Stimulated activated CD4-positive, alpha-beta T cell treated with anti-CD3 and anti-CD28 coated beads, Interleukin-4, amount 100 ng/mL, for 24 hours (primary cell): ENCODE results near the gene SLC16A4.
"Not testable (repeated sequence)": the region's sequence is repeated elsewhere in the genome, so short reads cannot be mapped to it uniquely, and the experiment has no call there.

Experiments
- DNase-seq: peaks from one replicate; pipeline ENCODE4 v3.0.0-alpha.2; 2020

The SLC16A4 gene

DNA sequence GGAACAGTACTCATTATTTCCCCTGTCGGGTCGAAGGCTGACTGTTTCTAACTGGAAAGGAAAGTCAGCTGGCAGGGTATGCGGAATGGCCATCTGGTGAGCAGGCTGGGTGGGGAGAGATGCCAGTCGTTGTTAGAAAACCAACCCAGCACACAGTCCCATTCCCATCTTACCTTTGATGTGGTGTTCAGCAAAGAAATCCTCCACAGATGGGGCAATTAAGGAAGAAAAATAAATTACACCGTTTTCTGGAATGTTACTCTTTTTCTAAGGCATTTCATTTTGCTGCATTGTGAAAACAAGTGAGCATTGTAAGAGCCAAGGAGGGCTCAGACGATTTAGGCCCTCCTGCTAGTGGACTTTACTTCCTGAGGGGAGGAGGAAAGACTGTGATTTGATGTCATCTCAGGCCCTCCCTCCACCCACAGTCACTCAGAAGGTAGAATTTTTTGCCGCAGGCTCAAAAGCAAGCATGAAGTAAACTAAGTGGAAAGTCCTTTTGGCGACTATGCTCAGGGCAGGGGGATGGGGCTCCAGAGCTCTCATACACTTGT, at the start of gene SLC16A4:
TSS of gene SLC16A4 (minus strand) at position 335 of the 554 bp plus-strand sequence. CDS start 1,703 bp downstream, outside the sequence.
- no peak for DNase-seq

GRCh38 chr1:110439873-110440272, 49.0 kb upstream of the SLC16A4 start:
- not testable (repeated sequence) for DNase-seq

DNA sequence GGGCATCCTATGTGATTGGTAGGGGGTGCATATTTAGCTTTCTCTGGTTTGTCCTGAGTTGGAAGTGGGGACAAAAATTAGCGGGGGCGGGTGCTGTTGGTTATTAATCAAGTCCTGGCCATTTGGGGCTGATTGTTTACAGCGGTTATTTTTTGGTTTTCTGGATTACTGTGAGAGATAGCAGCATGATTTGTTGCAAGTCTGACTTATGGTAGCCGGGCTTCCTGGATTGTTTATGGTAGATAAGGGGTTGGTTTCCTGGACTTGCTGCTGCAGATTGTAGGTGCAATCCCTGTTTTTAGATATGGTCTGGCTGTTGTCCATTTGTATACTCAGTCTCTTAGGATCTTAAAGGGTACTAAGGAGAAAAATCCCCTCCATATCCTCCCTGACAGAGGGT, 48.1 kb upstream of the SLC16A4 start:
- DNase-seq = no peak

DNA sequence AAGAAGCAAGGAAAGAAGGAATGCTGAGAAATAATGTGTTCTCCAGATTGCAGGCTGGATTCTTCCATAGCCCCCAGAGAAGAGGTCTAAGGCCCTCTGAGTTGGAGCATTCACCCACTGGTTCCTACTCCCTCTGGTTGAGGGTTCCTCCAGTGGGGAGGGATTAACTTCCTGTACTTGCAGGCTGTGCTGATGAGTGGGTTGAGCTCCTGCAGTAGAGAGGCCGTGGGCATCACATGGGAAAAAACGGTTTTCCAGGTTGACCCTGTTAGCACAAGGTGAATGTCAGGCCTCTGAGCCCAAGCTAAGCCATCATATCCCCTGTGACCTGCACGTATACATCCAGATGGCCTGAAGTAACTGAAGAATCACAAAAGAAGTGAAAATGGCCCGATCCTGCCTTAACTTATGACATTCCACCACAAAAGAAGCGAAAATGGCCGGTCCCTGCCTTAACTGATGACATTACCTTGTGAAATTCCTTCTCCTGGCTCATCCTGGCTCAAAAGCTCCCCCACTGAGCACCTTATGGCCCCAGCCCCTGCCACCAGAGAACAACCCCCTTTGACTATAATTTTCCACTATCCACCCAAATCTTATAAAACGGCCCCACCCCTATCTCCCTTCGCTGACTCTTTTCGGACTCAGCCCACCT, 46.9 kb upstream of the SLC16A4 start:
- DNase-seq = not testable (repeated sequence)

- no peak for DNase-seq
Measured at GRCh38 chr1:110436635-110437034, 45.8 kb upstream of the SLC16A4 start.

DNA sequence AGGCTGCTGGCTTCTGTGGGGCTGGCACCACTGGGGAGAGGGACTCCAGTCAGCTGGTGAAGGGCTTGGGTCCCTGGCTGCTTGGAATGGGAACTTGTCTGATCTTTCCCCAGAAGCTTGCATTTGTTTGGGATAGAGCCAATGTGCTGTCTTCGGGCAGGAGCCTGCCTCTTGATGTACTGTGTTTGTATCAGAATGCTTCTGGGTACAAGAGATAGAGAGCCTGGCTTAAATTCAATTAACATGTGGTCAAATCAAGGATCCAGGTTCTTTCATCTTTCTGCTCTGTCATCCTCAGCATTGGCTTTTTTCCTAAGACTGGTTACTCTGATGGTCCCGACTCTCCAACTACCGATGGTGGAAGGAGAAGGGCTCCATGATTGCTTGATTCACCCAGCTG, 44.1 kb upstream of the SLC16A4 start:
- no peak for DNase-seq

- no peak for DNase-seq
Measured at GRCh38 chr1:110433803-110434202, 43.0 kb upstream of the SLC16A4 start.

DNA sequence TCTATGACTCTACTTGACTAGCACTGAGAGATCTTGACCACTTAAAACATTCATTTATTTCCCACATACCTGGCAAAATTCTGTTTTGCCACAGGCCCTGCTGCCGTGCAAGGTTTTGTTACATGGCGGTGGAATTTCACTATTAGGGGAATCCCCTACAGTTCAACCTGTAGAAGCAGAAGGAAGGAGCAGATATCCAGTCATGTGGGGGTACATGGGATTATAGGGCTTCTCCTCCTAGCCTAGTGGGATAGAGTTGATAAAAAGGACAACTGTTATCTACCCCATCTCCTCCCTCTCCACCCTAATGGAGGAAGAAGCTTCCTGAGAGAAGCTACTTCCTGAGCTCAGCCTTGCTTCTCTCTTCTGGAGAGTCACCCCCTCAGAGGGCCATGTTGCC, 42.4 kb upstream of the SLC16A4 start:
- DNase-seq = no peak

DNA sequence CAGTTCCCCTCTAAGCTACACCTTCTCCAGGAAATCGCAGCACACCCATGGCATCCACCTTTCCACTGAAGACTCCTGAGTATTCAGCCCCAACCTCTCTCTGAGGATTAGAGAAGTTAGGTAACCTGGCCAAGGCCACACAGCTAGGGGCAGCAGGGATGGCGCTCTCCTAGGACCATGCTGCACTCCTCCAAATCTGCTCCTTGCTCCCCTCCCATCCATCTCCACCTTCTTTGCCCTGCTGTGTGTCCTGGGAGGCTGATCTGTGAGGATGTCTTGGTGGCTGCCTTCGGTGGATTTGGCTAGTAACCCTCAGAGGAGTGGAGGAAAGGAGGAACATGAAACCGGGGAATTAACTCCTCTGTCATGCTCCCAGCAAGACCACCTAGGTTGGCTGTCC, 40.1 kb upstream of the SLC16A4 start:
- DNase-seq = no peak

DNA sequence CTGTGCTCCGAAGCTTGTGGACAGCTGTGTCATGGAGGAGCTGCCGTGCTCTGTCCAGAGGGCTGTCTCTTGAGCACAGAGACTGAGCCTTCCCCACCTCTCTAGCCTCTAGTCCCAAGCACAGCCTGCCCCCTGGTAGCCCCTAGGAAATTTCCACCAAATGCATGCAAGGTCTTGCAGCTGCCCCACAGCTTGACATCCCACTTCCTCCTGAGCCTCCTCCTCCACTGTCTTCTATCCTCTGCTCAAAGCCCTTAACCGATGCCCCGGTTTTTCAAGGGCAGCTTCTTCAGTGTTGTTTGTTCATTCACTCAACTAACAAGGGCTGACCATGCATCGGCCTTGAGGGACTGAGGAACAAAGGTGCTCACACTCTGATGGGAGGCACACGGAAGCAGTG, 39.5 kb upstream of the SLC16A4 start:
- DNase-seq = no peak

GRCh38 chr1:110428946-110429345, 38.1 kb upstream of the SLC16A4 start:
- no peak for DNase-seq

- DNase-seq = no peak
Measured at GRCh38 chr1:110426854-110427253, 36.0 kb upstream of the SLC16A4 start.

- DNase-seq = no peak
Measured at GRCh38 chr1:110425612-110426152, 34.9 kb upstream of the SLC16A4 start.

GRCh38 chr1:110424699-110425611, 34.1 kb upstream of the SLC16A4 start:
- no peak for DNase-seq

DNA sequence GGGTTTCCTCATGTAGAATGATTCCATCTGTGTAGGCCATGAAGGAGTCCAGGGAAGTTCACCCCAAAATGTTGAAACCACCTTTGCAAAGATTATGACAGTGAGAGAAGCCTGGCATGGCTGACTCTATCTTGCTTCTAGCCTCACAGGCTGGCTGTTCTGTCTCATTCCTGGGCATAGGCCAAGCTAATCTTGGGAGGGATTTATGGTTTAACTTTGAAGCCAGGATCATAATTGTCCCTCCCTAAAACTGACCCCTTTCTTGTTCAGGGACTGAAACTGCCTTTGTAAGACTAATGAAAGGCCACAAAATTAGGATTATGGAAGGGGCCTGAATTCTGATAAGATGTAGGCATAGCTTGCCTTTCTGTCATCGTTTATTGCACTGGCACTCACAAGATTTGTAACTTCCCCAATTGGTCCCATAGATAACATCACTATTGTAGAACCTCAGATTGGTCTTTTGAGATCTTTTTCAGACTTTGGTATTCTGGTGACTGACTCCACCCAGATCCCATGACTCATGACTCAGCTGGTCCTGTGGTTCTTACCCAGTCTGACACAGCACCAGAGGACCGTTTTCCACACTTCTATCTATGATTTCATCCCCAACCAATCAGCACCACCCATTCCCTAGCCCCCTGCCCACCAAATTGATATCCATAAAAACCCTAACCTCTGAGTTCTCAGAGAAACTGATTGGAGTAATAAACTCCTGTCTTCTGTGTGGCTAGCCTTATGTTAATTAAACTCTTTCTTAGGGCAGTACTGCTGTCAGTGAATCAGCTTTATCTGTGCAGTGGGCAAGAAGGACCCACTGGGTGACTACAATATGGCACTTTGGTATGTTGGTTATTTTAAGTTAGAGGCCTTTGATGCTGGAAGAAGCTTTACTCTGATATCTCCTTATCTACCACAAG, 30.3 kb upstream of the SLC16A4 start:
- no peak for DNase-seq

DNA sequence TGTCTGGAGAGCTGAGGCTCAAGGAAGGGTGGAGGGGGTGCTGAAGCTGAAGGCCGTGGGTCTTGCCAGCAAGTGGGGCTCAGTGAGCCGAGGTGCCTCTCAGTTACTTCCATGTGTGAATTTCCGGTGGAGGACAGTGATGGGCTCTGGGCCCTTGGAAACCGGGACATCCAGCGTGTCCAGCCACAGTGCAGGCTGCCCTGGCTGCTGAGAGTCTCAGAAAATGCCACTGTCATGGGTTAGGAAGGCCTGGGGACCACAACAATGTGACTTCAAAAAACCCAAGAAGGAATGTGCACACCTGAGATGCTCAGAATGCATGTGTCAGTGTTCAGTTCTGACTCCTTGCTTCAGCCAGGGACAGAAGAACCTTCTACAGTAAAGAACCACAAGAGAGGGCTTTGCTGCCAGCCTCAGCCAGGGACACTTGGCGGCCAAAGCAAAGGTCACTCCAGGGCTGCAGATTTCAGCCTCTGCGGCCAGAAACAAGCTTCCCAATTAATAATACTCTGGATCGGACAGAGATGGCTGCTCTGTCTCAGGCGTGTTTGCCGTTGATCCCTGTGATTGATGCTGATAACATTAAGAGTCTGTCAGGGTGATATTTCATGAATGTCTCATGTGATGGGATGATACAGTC, 29.3 kb upstream of the SLC16A4 start:
- no peak for DNase-seq

DNA sequence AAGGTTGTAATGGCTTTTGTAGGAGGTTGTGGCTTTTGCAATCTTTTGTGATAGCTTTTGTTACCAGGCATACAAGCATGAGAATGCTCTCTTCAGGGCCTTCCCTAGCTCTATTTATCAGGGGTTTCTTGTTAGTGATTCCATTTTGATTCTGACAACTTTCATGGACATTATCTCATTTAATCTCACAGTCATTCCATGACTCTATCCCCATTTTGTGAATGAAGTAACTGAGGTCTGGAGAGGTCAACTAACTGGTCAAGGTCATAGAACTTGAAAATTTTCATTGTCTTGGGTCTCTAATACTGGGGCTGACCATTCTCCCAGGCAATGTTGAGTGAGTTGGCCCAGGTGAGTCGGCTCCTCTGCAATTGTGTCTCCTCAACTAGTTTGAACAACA, 27.9 kb upstream of the SLC16A4 start:
- DNase-seq = no peak

GRCh38 chr1:110413045-110413444, 22.2 kb upstream of the SLC16A4 start:
- DNase-seq = not testable (repeated sequence)

- peak; percentile 68 for DNase-seq
Measured at GRCh38 chr1:110412576-110412975, 21.8 kb upstream of the SLC16A4 start.

- no peak for DNase-seq
Measured at GRCh38 chr1:110411173-110411735, 20.4 kb upstream of the SLC16A4 start.

GRCh38 chr1:110409316-110409715, 18.5 kb upstream of the SLC16A4 start:
- no peak for DNase-seq

GRCh38 chr1:110408488-110408887, 17.7 kb upstream of the SLC16A4 start:
- no peak for DNase-seq
